Metanephros (tissue), 1 donor: ENCODE measurements around the gene FGF8. TPM values are rescaled to one million over a fixed set of nuclear protein-coding genes. Genes with fewer than 3 reads are reported as not detected.

ENCODE experiments used
- total RNA-seq: library from RNA; depleted of rRNA; stranded (reverse); fragments of >200 nt; gene quantifications from one replicate; pipeline ENCODE4 v1.2.3, GENCODE V29; 2014

Gene FGF8, protein sequence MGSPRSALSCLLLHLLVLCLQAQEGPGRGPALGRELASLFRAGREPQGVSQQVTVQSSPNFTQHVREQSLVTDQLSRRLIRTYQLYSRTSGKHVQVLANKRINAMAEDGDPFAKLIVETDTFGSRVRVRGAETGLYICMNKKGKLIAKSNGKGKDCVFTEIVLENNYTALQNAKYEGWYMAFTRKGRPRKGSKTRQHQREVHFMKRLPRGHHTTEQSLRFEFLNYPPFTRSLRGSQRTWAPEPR
- 5.8 TPM for total RNA-seq

DNA sequence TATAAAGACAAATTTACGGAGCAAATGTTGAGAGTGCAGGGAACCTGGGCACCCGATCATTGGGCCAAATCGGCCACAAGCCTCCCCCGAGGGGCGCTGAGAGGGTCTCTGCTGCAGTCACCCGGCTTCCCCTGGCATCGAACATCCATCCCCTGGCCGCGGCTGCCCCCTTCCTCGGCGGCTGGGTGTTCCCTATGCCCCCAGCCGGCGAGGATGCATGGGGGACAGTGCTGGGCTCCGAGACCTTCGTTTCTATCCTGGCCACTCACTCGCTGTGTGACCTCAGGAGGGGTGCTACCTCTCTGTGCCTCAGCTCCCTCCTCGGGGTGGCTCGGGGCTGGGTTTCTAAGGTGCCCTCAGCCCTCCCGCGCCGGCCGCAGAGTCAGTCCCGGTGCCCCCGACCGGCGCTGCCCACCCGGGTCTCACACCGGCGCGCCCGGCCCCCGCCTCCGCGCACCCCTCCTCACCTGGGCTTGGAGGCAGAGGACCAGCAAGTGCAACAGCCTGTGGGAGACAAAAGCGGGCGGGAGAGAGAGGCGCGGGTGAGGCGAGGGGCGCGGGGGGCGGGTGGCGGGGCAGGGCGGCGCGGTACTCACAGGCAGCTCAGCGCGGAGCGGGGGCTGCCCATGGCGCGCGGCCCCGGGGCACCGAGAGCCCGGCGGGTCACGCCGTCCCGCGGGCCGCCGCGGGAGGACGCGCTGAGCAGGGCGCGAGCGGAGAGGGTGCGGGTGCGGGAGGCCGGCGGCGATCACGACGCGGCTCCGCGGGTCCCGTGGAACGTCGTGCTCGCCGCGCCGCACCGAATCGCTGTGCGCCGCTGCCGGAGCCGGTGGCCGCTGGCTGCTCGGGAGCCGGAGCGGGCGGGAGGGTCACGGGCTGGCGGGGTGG is at the start of gene FGF8:
TSS of gene FGF8 (minus strand) at position 842 of the 888 bp plus-strand sequence. CDS start at position 628, 214 bp downstream.

DNA sequence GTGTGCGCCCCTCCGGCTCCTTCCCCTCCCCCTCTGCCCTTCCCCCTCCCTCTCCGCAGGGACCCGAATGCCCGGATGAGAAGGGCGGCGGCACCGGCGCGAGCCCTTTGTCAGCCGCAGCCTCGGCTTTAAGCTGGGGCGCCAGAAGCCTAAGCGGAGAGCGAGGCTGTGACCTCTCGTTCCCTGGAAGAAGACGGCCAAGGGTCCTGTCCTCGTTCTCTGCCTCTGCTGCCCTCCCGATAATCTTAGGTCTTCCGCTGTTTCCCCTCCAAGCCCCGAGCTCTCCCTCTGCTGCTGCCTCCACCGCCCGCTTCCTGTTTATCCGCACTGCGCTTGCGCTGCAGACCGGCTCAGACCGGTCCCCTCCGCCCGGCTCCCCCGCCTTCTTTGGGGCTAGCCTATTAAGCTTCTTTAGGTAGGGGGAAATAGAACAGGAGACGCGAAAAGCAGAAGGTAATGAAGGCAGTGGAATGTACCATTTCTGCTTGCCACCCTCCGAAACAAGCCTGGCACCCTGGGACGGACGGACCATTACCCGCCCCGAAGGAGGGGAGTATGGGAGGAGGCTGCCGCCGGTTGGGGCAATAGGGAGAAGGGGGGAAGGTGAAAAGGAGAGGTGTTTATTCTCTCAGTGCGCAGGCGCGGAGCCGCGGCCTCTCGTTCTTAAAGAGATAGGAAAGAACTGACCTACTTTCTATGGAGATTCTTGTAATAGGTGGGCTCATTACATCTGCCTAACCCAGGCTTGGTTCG is 42.4 kb upstream of the FGF8 start, which contains the start of gene OGA:
TSS of gene OGA (minus strand) at position 326 of the 753 bp plus-strand sequence. CDS start 422 bp downstream, outside the sequence.

DNA sequence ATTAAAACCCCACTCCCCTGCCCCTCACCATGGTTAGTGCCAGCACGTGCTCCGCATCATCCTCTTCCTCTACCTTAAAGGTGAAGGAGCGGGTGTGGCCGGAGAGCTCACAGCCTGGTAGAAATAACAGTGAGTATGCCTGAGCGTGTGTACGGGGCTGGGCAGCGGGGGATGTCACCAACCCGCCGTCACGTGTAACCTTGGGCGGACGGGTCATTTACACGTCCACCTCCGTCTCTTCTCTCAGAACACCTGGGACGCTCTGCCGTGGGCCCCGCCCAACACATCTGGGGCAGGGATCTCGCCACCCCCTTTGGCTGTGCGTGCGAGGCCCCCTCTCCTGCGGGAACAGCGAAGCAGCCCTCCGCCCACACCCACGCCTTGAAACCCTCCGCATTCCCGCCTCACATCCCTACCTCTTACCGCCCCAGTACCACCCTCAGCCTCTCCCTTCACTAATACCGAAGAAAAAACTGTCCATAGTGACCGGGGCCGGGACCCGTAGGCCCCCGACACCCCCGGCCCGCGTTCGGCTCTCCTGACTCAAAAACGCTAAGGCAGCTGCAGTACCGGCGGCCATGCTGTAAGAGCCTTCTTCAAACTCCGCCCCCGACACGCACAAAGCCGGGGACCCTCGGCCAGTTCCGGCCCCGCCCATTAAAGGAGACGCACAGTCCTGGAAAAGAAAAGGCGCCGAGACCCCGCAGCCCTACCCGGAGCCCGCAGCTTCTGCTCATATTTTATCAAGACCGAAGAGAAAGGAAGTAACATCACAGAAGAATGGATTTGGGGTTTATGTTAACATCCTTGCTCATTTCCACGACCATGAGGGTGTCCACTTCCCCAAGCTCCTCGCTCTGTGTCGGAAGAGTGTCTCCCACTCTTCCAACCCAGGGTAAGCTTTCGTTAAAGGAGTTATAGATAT is 7.2 kb upstream of the FGF8 start, which contains the start of gene NPM3:
TSS of gene NPM3 (minus strand) at position 636 of the 925 bp plus-strand sequence. CDS start at position 580, 56 bp downstream.

Other genes starting within 250 kb of the FGF8 start
- gene POLL, start 187.9 kb downstream of the FGF8 start, total RNA-seq: 25.9 TPM
- gene DPCD, start 187.8 kb downstream of the FGF8 start, total RNA-seq: 22.4 TPM
- 71.4 TPM for gene FBXW4, start 80.9 kb downstream of the FGF8 start, total RNA-seq
- 47.1 TPM for gene NPM3, start 7.3 kb upstream of the FGF8 start, total RNA-seq
- 169 TPM for gene OGA, start 42.3 kb upstream of the FGF8 start, total RNA-seq
- 5.1 TPM for gene KCNIP2, start 67.7 kb upstream of the FGF8 start, total RNA-seq